Measurements from ENCODE around the gene STX7. TPM values are rescaled to one million over a fixed set of nuclear protein-coding genes. Genes with fewer than 3 reads are reported as not detected.

Gene STX7
- total and polyA plus RNA-seq, 2 donors from 2014 or later = 27.4 to 77.9 TPM

DNA sequence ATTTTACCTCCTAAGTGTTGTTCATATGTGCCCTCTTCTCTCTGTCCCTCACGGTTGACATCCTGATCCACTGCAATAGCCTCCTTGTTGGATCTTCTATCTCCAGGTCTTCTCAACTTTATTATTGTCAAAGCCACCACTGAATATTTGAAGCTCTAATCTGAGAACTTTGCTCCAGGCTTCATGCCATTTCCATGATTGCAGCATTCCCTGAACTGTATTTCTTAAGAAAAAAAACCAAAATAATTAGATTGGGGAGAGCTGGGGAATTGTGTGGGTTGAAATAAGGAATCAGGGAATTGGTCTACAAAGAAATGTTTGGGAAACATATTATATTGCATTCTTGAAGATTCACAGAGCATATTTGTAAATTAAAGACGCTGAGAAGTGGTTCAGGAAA lies 2.5 kb upstream of the STX7 start:
- FAIRE-seq (no peak), DNase-seq (no peak)
- TF ChIP-seq, protein P1, sequence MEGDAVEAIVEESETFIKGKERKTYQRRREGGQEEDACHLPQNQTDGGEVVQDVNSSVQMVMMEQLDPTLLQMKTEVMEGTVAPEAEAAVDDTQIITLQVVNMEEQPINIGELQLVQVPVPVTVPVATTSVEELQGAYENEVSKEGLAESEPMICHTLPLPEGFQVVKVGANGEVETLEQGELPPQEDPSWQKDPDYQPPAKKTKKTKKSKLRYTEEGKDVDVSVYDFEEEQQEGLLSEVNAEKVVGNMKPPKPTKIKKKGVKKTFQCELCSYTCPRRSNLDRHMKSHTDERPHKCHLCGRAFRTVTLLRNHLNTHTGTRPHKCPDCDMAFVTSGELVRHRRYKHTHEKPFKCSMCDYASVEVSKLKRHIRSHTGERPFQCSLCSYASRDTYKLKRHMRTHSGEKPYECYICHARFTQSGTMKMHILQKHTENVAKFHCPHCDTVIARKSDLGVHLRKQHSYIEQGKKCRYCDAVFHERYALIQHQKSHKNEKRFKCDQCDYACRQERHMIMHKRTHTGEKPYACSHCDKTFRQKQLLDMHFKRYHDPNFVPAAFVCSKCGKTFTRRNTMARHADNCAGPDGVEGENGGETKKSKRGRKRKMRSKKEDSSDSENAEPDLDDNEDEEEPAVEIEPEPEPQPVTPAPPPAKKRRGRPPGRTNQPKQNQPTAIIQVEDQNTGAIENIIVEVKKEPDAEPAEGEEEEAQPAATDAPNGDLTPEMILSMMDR (IDR thresholded peaks at IDR 0.05; ENCODE audit: borderline replicate concordance, extremely low read depth, insufficient read depth) = no peak
- Histone ChIP-seq H3K9ac (ENCODE audit: low read length in 3 of 3) (no peak overlapping the region), H3K4me1 (ENCODE audit: control insufficient read depth in 2 of 3, insufficient read depth in 2 of 3, low read depth in 1 of 3, low read length in 3 of 3) (peaks cover 0 to 16% (median 0%) of the 10 kb centered on the region in 3 donors), H3K4me3 (ENCODE audit: low read length in 3 of 3) (no peak overlapping the region), H3K27ac (ENCODE audit: low read depth in 2 of 2, low read length in 2 of 2) (no peak overlapping the region), H3K27me3 (ENCODE audit: control insufficient read depth, insufficient read depth, low read length) (no peaks in the 10 kb centered on the region), H3K36me3 (ENCODE audit: control insufficient read depth in 2 of 3, insufficient read depth in 3 of 3, low read length in 3 of 3) (no peaks in the 10 kb centered on the region), H3K9me3 (ENCODE audit: control insufficient read depth in 2 of 3, insufficient read depth in 1 of 3, low read length in 3 of 3) (no peaks in the 10 kb centered on the region)
- intact Hi-C loops (cut with DNase I) = no loop called here

DNA sequence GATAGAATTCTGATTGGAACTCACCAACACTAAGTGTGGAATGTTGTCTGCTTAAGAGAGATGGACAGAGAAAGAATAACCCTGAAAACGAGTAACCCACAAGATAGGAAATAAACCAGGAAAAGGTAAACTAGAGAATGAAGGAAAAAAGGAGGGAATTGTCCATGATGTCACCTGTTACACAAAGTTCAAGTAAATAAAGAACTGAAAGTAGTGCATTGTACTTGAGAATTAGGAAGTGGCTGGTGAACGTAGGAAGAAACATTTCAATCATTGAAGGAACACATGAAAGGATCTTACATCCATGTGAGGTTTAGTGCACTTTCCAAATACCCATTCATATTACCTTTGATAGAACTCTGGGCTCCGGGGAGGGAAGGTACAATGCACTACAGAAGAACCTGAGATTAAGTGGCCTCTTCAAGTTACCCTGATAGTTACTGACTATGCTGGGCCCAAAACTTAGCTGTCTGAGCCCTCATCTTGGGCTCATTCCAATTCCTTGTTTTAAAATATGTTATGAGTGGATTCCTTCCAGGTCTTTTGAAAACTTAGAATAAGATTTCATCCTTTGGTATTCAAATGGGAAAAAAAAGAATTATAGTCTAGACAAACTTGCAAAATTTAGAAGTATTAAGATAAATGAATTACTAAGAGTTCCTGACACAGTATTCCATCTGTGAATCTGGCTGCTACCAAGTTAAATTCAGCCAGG lies 1.1 kb upstream of the STX7 start:
- peaks cover 0 to 16% (median 0%) of the 10 kb centered on the region in 3 donors for H3K4me1 ChIP-seq (ENCODE audit: control insufficient read depth in 2 of 3, insufficient read depth in 2 of 3, low read depth in 1 of 3, low read length in 3 of 3)
- no peaks in the 10 kb centered on the region for H3K36me3 ChIP-seq (ENCODE audit: control insufficient read depth in 2 of 3, insufficient read depth in 3 of 3, low read length in 3 of 3)
- DNase-seq = no peak
- peak overlapping the region in 1 of 2 donors; percentile 89 for H3K27ac ChIP-seq (ENCODE audit: low read depth in 2 of 2, low read length in 2 of 2)
- TF ChIP-seq, protein P1 (IDR thresholded peaks at IDR 0.05; ENCODE audit: borderline replicate concordance, extremely low read depth, insufficient read depth) = no peak
- peak overlapping the region in 2 of 3 donors; percentile 93 to 95 for H3K4me3 ChIP-seq (ENCODE audit: low read length in 3 of 3)
- no peaks in the 10 kb centered on the region for H3K27me3 ChIP-seq (ENCODE audit: control insufficient read depth, insufficient read depth, low read length)
- no peak for FAIRE-seq
- intact Hi-C loops (cut with DNase I) = no loop called here
- H3K9me3 ChIP-seq (ENCODE audit: control insufficient read depth in 2 of 3, insufficient read depth in 1 of 3, low read length in 3 of 3) = no peaks in the 10 kb centered on the region
- H3K9ac ChIP-seq (ENCODE audit: low read length in 3 of 3) = peak overlapping the region in 1 of 3 donors; percentile 81

DNA sequence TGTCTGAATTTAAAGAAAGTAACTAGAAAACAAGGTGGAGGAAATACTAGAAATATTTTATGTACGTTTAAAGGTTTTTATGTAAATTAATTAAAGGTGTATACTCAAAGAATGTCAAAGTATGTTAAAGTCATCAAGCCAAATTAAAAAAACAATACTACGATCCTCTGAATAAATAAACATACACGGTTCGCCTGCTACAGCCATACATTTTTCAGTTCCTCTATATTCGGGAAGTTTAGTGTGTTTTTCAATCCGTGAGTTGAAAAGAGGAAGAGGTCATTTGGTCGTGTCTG lies 626 bp downstream of the STX7 start:
- H3K27ac ChIP-seq (ENCODE audit: low read depth in 2 of 2, low read length in 2 of 2) = peak overlapping the region; percentile 88 to 89
- no peak for FAIRE-seq
- intact Hi-C loops (cut with DNase I) = no loop called here

More for the DNA sequence above, 626 bp downstream of the STX7 start:
- Histone ChIP-seq H3K4me3 (ENCODE audit: low read length in 3 of 3) (peak overlapping the region; percentile 74 to 93 (median 88)), H3K36me3 (ENCODE audit: control insufficient read depth in 2 of 3, insufficient read depth in 3 of 3, low read length in 3 of 3) (no peaks in the 10 kb centered on the region), H3K9ac (ENCODE audit: low read length in 3 of 3) (peak overlapping the region; percentile 55 to 81 (median 71)), H3K4me1 (ENCODE audit: control insufficient read depth in 2 of 3, insufficient read depth in 2 of 3, low read depth in 1 of 3, low read length in 3 of 3) (peaks cover 0 to 22% (median 2%) of the 10 kb centered on the region in 3 donors), H3K9me3 (ENCODE audit: control insufficient read depth in 2 of 3, insufficient read depth in 1 of 3, low read length in 3 of 3) (no peaks in the 10 kb centered on the region), H3K27me3 (ENCODE audit: control insufficient read depth, insufficient read depth, low read length) (no peaks in the 10 kb centered on the region)
- TF ChIP-seq, protein P1 (IDR thresholded peaks at IDR 0.05; ENCODE audit: borderline replicate concordance, extremely low read depth, insufficient read depth) = no peak
- no peak for DNase-seq

Measured in kidney (tissue), 14 donors.